Measurements from ENCODE around the gene DRC7. TPM values are rescaled to one million over a fixed set of nuclear protein-coding genes. Genes with fewer than 3 reads are reported as not detected.

The DRC7 gene
- total RNA-seq, 2 donors from 2014 or later = 1.6 to 1.8 TPM

- H3K27me3 ChIP-seq (ENCODE audit: control insufficient read depth, insufficient read depth, low read length, poor library complexity, severe bottlenecking) = no peaks in the 10 kb centered on the region
Observed at GRCh38 chr16:57752203-57752580, 57.6 kb downstream of the DRC7 start.

DNA sequence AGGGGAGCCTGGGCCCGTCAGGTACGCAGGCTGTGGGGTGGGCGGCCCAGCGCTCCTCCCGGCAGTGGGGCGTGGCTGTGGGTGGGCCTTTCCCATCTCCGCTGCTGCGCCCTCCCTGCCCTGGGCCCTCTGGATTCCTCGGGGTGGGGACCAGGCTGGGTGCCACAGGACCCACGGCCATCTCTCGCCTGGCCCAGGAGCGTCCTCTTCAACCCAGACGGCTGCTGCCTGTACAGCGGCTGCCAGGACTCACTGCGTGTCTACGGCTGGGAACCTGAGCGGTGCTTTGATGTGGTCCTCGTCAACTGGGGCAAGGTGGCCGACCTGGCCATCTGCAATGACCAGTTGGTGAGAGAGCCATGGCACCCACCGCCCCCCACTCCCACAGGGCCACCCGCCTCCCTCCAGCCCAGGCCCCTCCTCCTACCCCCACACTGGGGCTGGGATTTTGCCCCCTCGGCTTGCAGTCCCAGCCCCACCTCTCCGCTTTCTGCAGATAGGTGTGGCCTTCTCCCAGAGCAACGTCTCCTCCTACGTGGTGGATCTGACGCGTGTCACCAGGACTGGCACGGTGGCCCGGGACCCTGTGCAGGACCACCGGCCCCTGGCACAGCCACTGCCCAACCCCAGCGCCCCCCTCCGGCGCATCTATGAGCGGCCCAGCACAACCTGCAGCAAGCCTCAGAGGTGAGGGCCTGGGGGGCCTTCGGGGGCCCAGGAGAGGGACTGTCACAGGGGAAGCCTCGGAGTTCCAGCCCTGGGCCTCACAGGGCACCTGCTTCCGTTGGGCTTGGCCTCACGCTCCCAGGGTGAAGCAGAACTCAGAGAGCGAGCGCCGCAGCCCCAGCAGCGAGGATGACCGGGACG, 58.2 kb downstream of the DRC7 start:
- DNase-seq = no peak
- H3K27ac ChIP-seq (ENCODE audit: low read depth, low read length) = no peak overlapping the region
- H3K4me1 ChIP-seq (ENCODE audit: control insufficient read depth, insufficient read depth, low read length) = no peaks in the 10 kb centered on the region
- Mint-ChIP-seq H3K9me3 (no peaks in the 10 kb centered on the region), H3K4me3 (no peak overlapping the region), H3K36me3 (ENCODE audit: low read depth) (peaks cover 18% of the 10 kb centered on the region), H3K27me3 (ENCODE audit: insufficient read depth) (no peaks in the 10 kb centered on the region), H3K4me1 (no peaks in the 10 kb centered on the region), H3K27ac (no peak overlapping the region)
- H3K9ac ChIP-seq (ENCODE audit: extremely low read depth, low read length, poor library complexity, severe bottlenecking) = no peak overlapping the region
- no peaks in the 10 kb centered on the region for H3K9me3 ChIP-seq (ENCODE audit: control insufficient read depth, low read length)
- TF ChIP-seq, protein P1, sequence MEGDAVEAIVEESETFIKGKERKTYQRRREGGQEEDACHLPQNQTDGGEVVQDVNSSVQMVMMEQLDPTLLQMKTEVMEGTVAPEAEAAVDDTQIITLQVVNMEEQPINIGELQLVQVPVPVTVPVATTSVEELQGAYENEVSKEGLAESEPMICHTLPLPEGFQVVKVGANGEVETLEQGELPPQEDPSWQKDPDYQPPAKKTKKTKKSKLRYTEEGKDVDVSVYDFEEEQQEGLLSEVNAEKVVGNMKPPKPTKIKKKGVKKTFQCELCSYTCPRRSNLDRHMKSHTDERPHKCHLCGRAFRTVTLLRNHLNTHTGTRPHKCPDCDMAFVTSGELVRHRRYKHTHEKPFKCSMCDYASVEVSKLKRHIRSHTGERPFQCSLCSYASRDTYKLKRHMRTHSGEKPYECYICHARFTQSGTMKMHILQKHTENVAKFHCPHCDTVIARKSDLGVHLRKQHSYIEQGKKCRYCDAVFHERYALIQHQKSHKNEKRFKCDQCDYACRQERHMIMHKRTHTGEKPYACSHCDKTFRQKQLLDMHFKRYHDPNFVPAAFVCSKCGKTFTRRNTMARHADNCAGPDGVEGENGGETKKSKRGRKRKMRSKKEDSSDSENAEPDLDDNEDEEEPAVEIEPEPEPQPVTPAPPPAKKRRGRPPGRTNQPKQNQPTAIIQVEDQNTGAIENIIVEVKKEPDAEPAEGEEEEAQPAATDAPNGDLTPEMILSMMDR (conservative IDR thresholded peaks at IDR 0.05) = no peak
- H3K4me3 ChIP-seq (ENCODE audit: low read length) = no peak overlapping the region
- H3K36me3 ChIP-seq (ENCODE audit: control insufficient read depth, insufficient read depth, low read length) = peaks cover 8% of the 10 kb centered on the region
- WGBS, 2 experiments (ENCODE audit: insufficient coverage in 1 of 2, insufficient read length in 1 of 2) = 91 to 92% methylated on average over 24 to 44 of the region's 44 CpGs
- no peaks in the 10 kb centered on the region for H3K27me3 ChIP-seq (ENCODE audit: control insufficient read depth, insufficient read depth, low read length, poor library complexity, severe bottlenecking)

More at GRCh38 chr16:57752203-57752580, 57.6 kb downstream of the DRC7 start:
- no peaks in the 10 kb centered on the region for H3K4me1 Mint-ChIP-seq
- H3K27ac Mint-ChIP-seq = no peak overlapping the region
- DNase-seq = no peak
- Histone ChIP-seq H3K9me3 (ENCODE audit: control insufficient read depth, low read length) (no peaks in the 10 kb centered on the region), H3K27ac (ENCODE audit: low read depth, low read length) (no peak overlapping the region), H3K36me3 (ENCODE audit: control insufficient read depth, insufficient read depth, low read length) (peaks cover 5% of the 10 kb centered on the region), H3K4me1 (ENCODE audit: control insufficient read depth, insufficient read depth, low read length) (no peaks in the 10 kb centered on the region), H3K4me3 (ENCODE audit: low read length) (no peak overlapping the region), H3K9ac (ENCODE audit: extremely low read depth, low read length, poor library complexity, severe bottlenecking) (no peak overlapping the region)
- no peaks in the 10 kb centered on the region for H3K9me3 Mint-ChIP-seq
- no peak overlapping the region for H3K4me3 Mint-ChIP-seq
- no peaks in the 10 kb centered on the region for H3K27me3 Mint-ChIP-seq (ENCODE audit: insufficient read depth)
- TF ChIP-seq, protein P1 (conservative IDR thresholded peaks at IDR 0.05) = no peak
- 93 to 100% methylated on average over 2 to 6 of the region's 6 CpGs for WGBS, 2 experiments (ENCODE audit: insufficient coverage in 1 of 2, insufficient read length in 1 of 2)
- H3K36me3 Mint-ChIP-seq (ENCODE audit: low read depth) = peaks cover 18% of the 10 kb centered on the region

DNA sequence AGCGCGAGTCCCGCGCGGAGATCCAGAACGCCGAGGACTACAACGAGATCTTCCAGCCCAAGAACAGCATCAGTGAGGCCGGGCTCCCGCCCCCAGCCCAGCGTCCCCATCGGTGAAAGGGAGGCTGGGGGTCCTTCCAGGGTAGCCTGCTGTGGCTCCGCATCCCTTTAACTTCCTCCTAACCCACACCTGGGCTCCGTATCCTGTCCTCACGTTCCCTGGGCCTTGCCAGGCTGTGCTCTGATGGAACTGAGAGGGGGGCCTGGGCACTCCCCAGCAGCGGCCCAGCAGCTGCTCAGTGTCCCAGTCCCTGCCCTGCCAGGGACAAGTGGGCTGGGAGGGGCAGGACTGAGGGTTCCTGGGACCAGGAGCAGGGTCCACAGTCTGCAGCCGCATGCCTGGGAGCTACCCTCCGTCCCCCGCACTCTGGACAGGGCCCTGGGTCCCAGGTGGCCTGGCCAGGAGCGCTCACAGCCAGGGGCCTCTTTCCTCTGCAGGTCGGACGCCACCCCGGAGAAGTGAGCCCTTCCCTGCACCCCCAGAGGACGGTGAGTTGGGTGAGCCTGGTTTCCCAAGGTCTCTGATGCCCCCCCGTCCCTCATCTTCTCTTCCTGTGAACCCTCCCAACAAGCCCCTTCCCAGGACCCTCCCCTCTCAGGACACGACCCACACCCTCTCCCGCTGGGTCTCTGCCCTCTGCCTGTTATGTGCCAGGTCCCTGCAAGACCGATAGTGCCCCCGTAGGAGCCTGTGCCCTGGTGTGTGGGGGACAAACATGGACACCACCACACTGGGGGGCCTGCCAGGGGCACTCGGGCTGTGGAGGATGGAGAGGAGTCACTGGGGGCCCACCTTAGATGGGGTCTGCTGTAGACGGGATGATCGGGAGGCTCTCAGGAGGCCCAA, 59.1 kb downstream of the DRC7 start:
- TF ChIP-seq, protein P1 (conservative IDR thresholded peaks at IDR 0.05) = no peak
- no peaks in the 10 kb centered on the region for H3K27me3 ChIP-seq (ENCODE audit: control insufficient read depth, insufficient read depth, low read length, poor library complexity, severe bottlenecking)
- Mint-ChIP-seq H3K9me3 (no peaks in the 10 kb centered on the region), H3K4me1 (no peaks in the 10 kb centered on the region), H3K27me3 (ENCODE audit: insufficient read depth) (no peaks in the 10 kb centered on the region), H3K27ac (peak overlapping the region; percentile 53), H3K4me3 (no peak overlapping the region), H3K36me3 (ENCODE audit: low read depth) (peaks cover 19% of the 10 kb centered on the region)
- DNase-seq = no peak
- H3K9ac ChIP-seq (ENCODE audit: extremely low read depth, low read length, poor library complexity, severe bottlenecking) = no peak overlapping the region
- 93 to 94% methylated on average over 13 to 32 of the region's 32 CpGs for WGBS, 2 experiments (ENCODE audit: insufficient coverage in 1 of 2, insufficient read length in 1 of 2)
- peaks cover 8% of the 10 kb centered on the region for H3K36me3 ChIP-seq (ENCODE audit: control insufficient read depth, insufficient read depth, low read length)
- no peak overlapping the region for H3K27ac ChIP-seq (ENCODE audit: low read depth, low read length)
- no peak overlapping the region for H3K4me3 ChIP-seq (ENCODE audit: low read length)
- H3K9me3 ChIP-seq (ENCODE audit: control insufficient read depth, low read length) = no peaks in the 10 kb centered on the region
- no peaks in the 10 kb centered on the region for H3K4me1 ChIP-seq (ENCODE audit: control insufficient read depth, insufficient read depth, low read length)
